ENCODE measurements around the gene GABRR1. TPM values are rescaled to one million over a fixed set of nuclear protein-coding genes. Genes with fewer than 3 reads are reported as not detected.

GABRR1 gene
- total RNA-seq, 1 experiment from 2014 or later = not detected

GRCh38 chr6:89186762-89187161 is 30.4 kb downstream of the GABRR1 start:
- intact Hi-C loops (cut with micrococcal nuclease) = no loop called here
- Histone ChIP-seq H3K79me2 (ENCODE audit: insufficient read depth, low read length) (no peaks in the 10 kb centered on the region), H3K36me3 (ENCODE audit: control insufficient read depth in 1 of 2, insufficient read depth in 2 of 2, low read length in 2 of 2) (no peaks in the 10 kb centered on the region), H3K9ac (ENCODE audit: low read length) (no peak overlapping the region), H3K27ac (ENCODE audit: low read depth, low read length) (no peak overlapping the region), H3K4me1 (ENCODE audit: control insufficient read depth in 1 of 2, insufficient read depth in 2 of 2, low read length in 2 of 2) (no peaks in the 10 kb centered on the region), H4K20me1 (ENCODE audit: insufficient read depth) (no peaks in the 10 kb centered on the region), H3K4me3 (replicated peaks in 1 of 2; ENCODE audit: low read depth in 1 of 2, low read length in 2 of 2) (no peak overlapping the region), H2AFZ (ENCODE audit: low read depth, low read length, poor library complexity, severe bottlenecking) (no peak overlapping the region), H3K9me2 (ENCODE audit: insufficient read depth) (no peaks in the 10 kb centered on the region), H3K9me3 (ENCODE audit: control insufficient read depth in 1 of 2, insufficient read depth in 1 of 2, low read depth in 1 of 2, low read length in 2 of 2) (no peaks in the 10 kb centered on the region), H3K4me2 (ENCODE audit: low read length) (no peak overlapping the region), H3K27me3 (ENCODE audit: insufficient read depth, low read length) (no peaks in the 10 kb centered on the region)
- TF ChIP-seq CTCF (IDR thresholded peaks at IDR 0.05 in 2 of 3, conservative IDR thresholded peaks at IDR 0.05 in 1 of 3; ENCODE audit: borderline replicate concordance in 1 of 3, insufficient read depth in 1 of 3, low read depth in 2 of 3, low read length in 2 of 3) (no peak), SIN3A (IDR thresholded peaks at IDR 0.05; ENCODE audit: low read depth) (no peak), MAX (IDR thresholded peaks at IDR 0.05) (no peak), POLR2AphosphoS5 (IDR thresholded peaks at IDR 0.05; ENCODE audit: low read depth, low read length) (no peak), YY1 (IDR thresholded peaks at IDR 0.05; ENCODE audit: extremely low read depth, insufficient replicate concordance, low read depth, low read length) (no peak), ZNF274 (IDR thresholded peaks at IDR 0.05; ENCODE audit: low read depth, low read length) (no peak), CBX3 (IDR thresholded peaks at IDR 0.05; ENCODE audit: low read depth) (no peak), ZBTB33 (IDR thresholded peaks at IDR 0.05; ENCODE audit: extremely low read depth, insufficient replicate concordance, low read length) (no peak)
- TF ChIP-seq, protein P1, sequence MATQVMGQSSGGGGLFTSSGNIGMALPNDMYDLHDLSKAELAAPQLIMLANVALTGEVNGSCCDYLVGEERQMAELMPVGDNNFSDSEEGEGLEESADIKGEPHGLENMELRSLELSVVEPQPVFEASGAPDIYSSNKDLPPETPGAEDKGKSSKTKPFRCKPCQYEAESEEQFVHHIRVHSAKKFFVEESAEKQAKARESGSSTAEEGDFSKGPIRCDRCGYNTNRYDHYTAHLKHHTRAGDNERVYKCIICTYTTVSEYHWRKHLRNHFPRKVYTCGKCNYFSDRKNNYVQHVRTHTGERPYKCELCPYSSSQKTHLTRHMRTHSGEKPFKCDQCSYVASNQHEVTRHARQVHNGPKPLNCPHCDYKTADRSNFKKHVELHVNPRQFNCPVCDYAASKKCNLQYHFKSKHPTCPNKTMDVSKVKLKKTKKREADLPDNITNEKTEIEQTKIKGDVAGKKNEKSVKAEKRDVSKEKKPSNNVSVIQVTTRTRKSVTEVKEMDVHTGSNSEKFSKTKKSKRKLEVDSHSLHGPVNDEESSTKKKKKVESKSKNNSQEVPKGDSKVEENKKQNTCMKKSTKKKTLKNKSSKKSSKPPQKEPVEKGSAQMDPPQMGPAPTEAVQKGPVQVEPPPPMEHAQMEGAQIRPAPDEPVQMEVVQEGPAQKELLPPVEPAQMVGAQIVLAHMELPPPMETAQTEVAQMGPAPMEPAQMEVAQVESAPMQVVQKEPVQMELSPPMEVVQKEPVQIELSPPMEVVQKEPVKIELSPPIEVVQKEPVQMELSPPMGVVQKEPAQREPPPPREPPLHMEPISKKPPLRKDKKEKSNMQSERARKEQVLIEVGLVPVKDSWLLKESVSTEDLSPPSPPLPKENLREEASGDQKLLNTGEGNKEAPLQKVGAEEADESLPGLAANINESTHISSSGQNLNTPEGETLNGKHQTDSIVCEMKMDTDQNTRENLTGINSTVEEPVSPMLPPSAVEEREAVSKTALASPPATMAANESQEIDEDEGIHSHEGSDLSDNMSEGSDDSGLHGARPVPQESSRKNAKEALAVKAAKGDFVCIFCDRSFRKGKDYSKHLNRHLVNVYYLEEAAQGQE (IDR thresholded peaks at IDR 0.05; ENCODE audit: low read depth) = no peak
- POLR2A ChIA-PET = no interaction called here
- BruUV-seq (replicated peaks) = no TSS peak
- no peak for ATAC-seq
- RAD21 ChIA-PET (ENCODE audit: low non-redundant PET in 1 of 2, low total read pairs in 2 of 2, uncharacterized antibody in 2 of 2, unreplicated experiment in 2 of 2) = no interaction called here
- CTCF ChIA-PET = no interaction called here
- no peak for DNase-seq (ENCODE audit: low read depth, low spot score)

Data from HCT116 (cell line).